H9 (cell line): Measurements from ENCODE around the gene GLP2R. TPM values are rescaled to one million over a fixed set of nuclear protein-coding genes. Genes with fewer than 3 reads are reported as not detected.

Experiments
- DNase-seq: peaks from one replicate; pipeline ENCODE4 v3.0.0-alpha.2; 2017
- H2AFZ ChIP-seq: one replicate; pipeline ENCODE4 v1.6.1; 2013; ENCODE audit warnings: mild to moderate bottlenecking, low read length, control low read depth, moderate library complexity
- H2AK5ac ChIP-seq: 2 replicates; pipeline ENCODE4 v1.6.1; 2013; ENCODE audit warnings: low read length, control low read depth, mixed read lengths; ENCODE audit not compliant: insufficient read length
- H2BK120ac ChIP-seq: one replicate; pipeline ENCODE4 v1.6.1; 2013; ENCODE audit warnings: low read depth, mild to moderate bottlenecking, low read length, control low read depth, inconsistent platforms; ENCODE audit not compliant: poor library complexity, severe bottlenecking
- H2BK12ac ChIP-seq: 2 replicates; pipeline ENCODE4 v1.6.1; 2013; ENCODE audit warnings: low read length, control low read depth, mixed read lengths, low read depth; ENCODE audit not compliant: insufficient read length
- H2BK15ac ChIP-seq: 2 replicates; pipeline ENCODE4 v1.6.1; 2013; ENCODE audit warnings: low read depth, low read length, control low read depth
- H2BK20ac ChIP-seq: one replicate; pipeline ENCODE4 v1.6.1; 2013; ENCODE audit warnings: low read depth, mild to moderate bottlenecking, low read length, control low read depth, inconsistent platforms; ENCODE audit not compliant: poor library complexity, severe bottlenecking
- H2BK5ac ChIP-seq: 2 replicates; pipeline ENCODE4 v1.6.1; 2013; ENCODE audit warnings: low read length, control low read depth, mixed read lengths; ENCODE audit not compliant: insufficient read length
- H3K14ac ChIP-seq: 2 replicates; pipeline ENCODE4 v1.6.1; 2013; ENCODE audit warnings: low read length, control low read depth; ENCODE audit not compliant: insufficient read depth
- H3K18ac ChIP-seq: 2 replicates; pipeline ENCODE4 v1.6.1; 2013; ENCODE audit warnings: low read depth, mild to moderate bottlenecking, mixed read lengths, low read length, control low read depth; ENCODE audit not compliant: insufficient read length
- H3K23ac ChIP-seq: 2 replicates; pipeline ENCODE4 v1.6.1; 2013; ENCODE audit warnings: low read length, control low read depth, mixed read lengths, low read depth; ENCODE audit not compliant: insufficient read length
- H3K23me2 ChIP-seq: 2 replicates; pipeline ENCODE4 v1.6.1; 2013; ENCODE audit warnings: low read depth, mild to moderate bottlenecking, mixed read lengths, low read length, control low read depth; ENCODE audit not compliant: insufficient read length, poor library complexity, severe bottlenecking
- H3K27ac ChIP-seq: 2 replicates; pipeline ENCODE4 v1.5.1; 2013; ENCODE audit warnings: low read length, control low read depth, mixed read lengths, low read depth; ENCODE audit not compliant: insufficient read length
- H3K27me3 ChIP-seq: 2 replicates; pipeline ENCODE4 v1.6.1; 2013; ENCODE audit warnings: low read length, control low read depth, inconsistent platforms; ENCODE audit not compliant: insufficient read depth
- H3K4ac ChIP-seq: 2 replicates; pipeline ENCODE4 v1.6.1; 2013; ENCODE audit warnings: low read depth, mild to moderate bottlenecking, control low read depth, inconsistent platforms, low read length, moderate library complexity
- H3K4me1 ChIP-seq: 2 replicates; pipeline ENCODE4 v1.6.1; 2013; ENCODE audit warnings: low read length, control low read depth, inconsistent platforms; ENCODE audit not compliant: insufficient read depth
- H3K4me2 ChIP-seq: 2 replicates; pipeline ENCODE4 v1.6.1; 2013; ENCODE audit warnings: low read length, control low read depth, mixed read lengths; ENCODE audit not compliant: insufficient read length, insufficient read depth
- H3K56ac ChIP-seq: 2 replicates; pipeline ENCODE4 v1.6.1; 2013; ENCODE audit warnings: low read depth, mild to moderate bottlenecking, mixed read lengths, low read length, control low read depth; ENCODE audit not compliant: insufficient read length
- H3K79me1 ChIP-seq: 2 replicates; pipeline ENCODE4 v1.6.1; 2013; ENCODE audit warnings: low read depth, mild to moderate bottlenecking, moderate library complexity, low read length, control low read depth, inconsistent platforms; ENCODE audit not compliant: insufficient read depth, poor library complexity, severe bottlenecking
- H3K79me2 ChIP-seq: 2 replicates; pipeline ENCODE4 v1.6.1; 2013; ENCODE audit warnings: low read length, control low read depth, inconsistent platforms; ENCODE audit not compliant: insufficient read depth
- H3K9ac ChIP-seq: 2 replicates; pipeline ENCODE4 v1.6.1; 2013; ENCODE audit warnings: low read length, control low read depth, mixed read lengths; ENCODE audit not compliant: insufficient read length; ENCODE audit errors: extremely low read depth
- H3K9me3 ChIP-seq: one replicate; pipeline ENCODE4 v1.6.1; 2013; ENCODE audit warnings: low read depth, low read length, inconsistent platforms; ENCODE audit not compliant: control insufficient read depth
- H3T11ph ChIP-seq: one replicate; pipeline ENCODE4 v1.6.1; 2013; ENCODE audit warnings: mild to moderate bottlenecking, low read length, control low read depth, inconsistent platforms
- H4K20me1 ChIP-seq: one replicate; pipeline ENCODE4 v1.6.1; 2013; ENCODE audit not compliant: control insufficient read depth, insufficient read length, insufficient read depth
- H4K5ac ChIP-seq: 2 replicates; pipeline ENCODE4 v1.6.1; 2013; ENCODE audit warnings: low read depth, mild to moderate bottlenecking, mixed read lengths, low read length, control low read depth; ENCODE audit not compliant: insufficient read length
- H4K8ac ChIP-seq: replicated peaks from 2 replicates; pipeline ENCODE4 v1.6.1; 2013; ENCODE audit warnings: low read length, control low read depth, mixed read lengths, low read depth; ENCODE audit not compliant: insufficient read length
- H4K91ac ChIP-seq: 2 replicates; pipeline ENCODE4 v1.6.1; 2013; ENCODE audit warnings: low read depth, mild to moderate bottlenecking, moderate library complexity, mixed read lengths, low read length, control low read depth; ENCODE audit not compliant: insufficient read length
- H3K27ac Mint-ChIP-seq, 3 experiments: 2 replicates in 2 of 3; 3 replicates in 1 of 3; pipeline ENCODE4 v1.8.0; 2020 to 2021; ENCODE audit warnings: mixed read lengths in 3 of 3, mild to moderate bottlenecking in 1 of 3, moderate library complexity in 1 of 3
- H3K27me3 Mint-ChIP-seq: 2 replicates; pipeline ENCODE4 v1.8.0; 2021; ENCODE audit warnings: low read depth, mild to moderate bottlenecking, moderate library complexity, mixed read lengths
- H3K36me3 Mint-ChIP-seq, 3 experiments: 2 replicates in 2 of 3; 3 replicates in 1 of 3; pipeline ENCODE4 v1.8.0; 2020 to 2021; ENCODE audit warnings: low read depth in 3 of 3, mixed read lengths in 3 of 3; ENCODE audit not compliant: insufficient read depth in 1 of 3
- H3K4me1 Mint-ChIP-seq, 2 experiments: 2 replicates each; pipeline ENCODE4 v1.8.0; 2020; ENCODE audit warnings: mixed read lengths in 2 of 2
- H3K4me3 Mint-ChIP-seq, 2 experiments: 2 replicates in 1 of 2; 3 replicates in 1 of 2; pipeline ENCODE4 v1.8.0; 2020 to 2021; ENCODE audit warnings: mild to moderate bottlenecking in 2 of 2, mixed read lengths in 2 of 2, moderate library complexity in 1 of 2
- H3K9me3 Mint-ChIP-seq, 2 experiments: 2 replicates in 1 of 2; 3 replicates in 1 of 2; pipeline ENCODE4 v1.8.0; 2020; ENCODE audit warnings: mild to moderate bottlenecking in 2 of 2, mixed read lengths in 2 of 2, moderate library complexity in 1 of 2
- WGBS: extraction: QIAGEN DNeasy Blood & Tissue Kit; methylation state at CpG from one replicate; pipeline ENCODE4 v1.1.7; 2013; ENCODE audit warnings: missing lambda C conversion rate, low lambda C conversion rate, mixed read lengths; ENCODE audit not compliant: insufficient read length; ENCODE audit errors: extremely low coverage; 5-methylcytosine and 5-hydroxymethylcytosine counted together
- total RNA-seq: library from RNA; stranded (reverse); gene quantifications from 2 replicates; pipeline ENCODE4 v1.2.1, GENCODE V29; 2021
- TF ChIP-seq, protein P1 (sequence below): fragments of 200-600 bp; sonication (generic); conservative IDR thresholded peaks from 3 replicates; pipeline ENCODE4 v1.8.0; 2021; ENCODE audit warnings: antibody characterized with exemption, mild to moderate bottlenecking

The GLP2R gene
- total RNA-seq, 1 experiment from 2014 or later, result not detected

DNA sequence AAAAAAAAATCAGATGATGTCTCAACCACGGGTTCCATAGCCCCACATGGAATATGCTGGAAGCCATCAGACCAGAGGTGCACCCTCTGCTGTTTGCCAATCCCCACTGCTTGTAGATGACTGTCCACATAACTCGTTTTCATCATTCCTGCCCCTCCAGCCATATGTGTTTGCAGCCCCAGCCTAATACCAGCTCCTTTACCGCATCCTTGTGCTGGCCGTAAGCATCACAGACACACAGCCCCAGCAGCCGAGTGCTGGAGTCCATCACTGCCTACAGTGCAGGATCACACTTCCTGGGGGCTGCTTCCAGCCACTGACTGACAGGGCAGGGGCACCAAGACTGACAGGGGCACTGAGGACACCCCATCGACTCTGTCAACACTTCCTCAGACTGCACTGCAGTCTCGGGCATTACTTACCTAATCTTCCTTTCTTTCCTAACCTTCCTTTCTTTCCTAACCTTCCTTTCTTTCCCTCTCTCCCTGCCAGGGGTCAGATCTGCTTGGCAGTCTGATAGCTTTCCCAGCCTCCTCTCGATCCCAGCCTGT lies 74.4 kb downstream of the GLP2R start:
- Histone ChIP-seq H3K23ac (no peak overlapping the region), H2BK20ac (no peak overlapping the region), H4K8ac (no peak overlapping the region), H3K4me1 (no peaks in the 10 kb centered on the region), H3K9ac (no peak overlapping the region), H4K20me1 (no peaks in the 10 kb centered on the region), H2AK5ac (no peak overlapping the region), H4K5ac (no peak overlapping the region), H3K27ac (no peak overlapping the region), H3K56ac (no peak overlapping the region), H2BK15ac (no peak overlapping the region), H3K79me2 (no peaks in the 10 kb centered on the region), H2AFZ (no peak overlapping the region), H2BK120ac (no peak overlapping the region), H4K91ac (no peak overlapping the region), H3K79me1 (no peaks in the 10 kb centered on the region), H3T11ph (no peak overlapping the region), H3K18ac (no peak overlapping the region), H2BK12ac (no peak overlapping the region), H3K9me3 (no peaks in the 10 kb centered on the region), H3K4me2 (no peak overlapping the region), H2BK5ac (no peak overlapping the region), H3K23me2 (no peaks in the 10 kb centered on the region), H3K4ac (no peak overlapping the region), H3K14ac (no peak overlapping the region; the same call in 1 of the 2 replicates), H3K27me3 (no peaks in the 10 kb centered on the region; the same call in 1 of the 2 replicates)
- no peaks in the 10 kb centered on the region for H3K9me3 Mint-ChIP-seq
- H3K27ac Mint-ChIP-seq, result peak overlapping the region in 1 of 3 experiments; percentile 68; a peak in 3 of 7 replicates
- H3K4me3 Mint-ChIP-seq, result no peak overlapping the region
- no peaks in the 10 kb centered on the region for H3K36me3 Mint-ChIP-seq
- no peak for DNase-seq
- H3K4me1 Mint-ChIP-seq, result peaks cover 5 to 29% of the 10 kb centered on the region in 2 experiments; a peak in 3 of 4 replicates
- no CpG with 5 or more reads among the region's 8 CpGs for WGBS
- TF ChIP-seq, protein P1, sequence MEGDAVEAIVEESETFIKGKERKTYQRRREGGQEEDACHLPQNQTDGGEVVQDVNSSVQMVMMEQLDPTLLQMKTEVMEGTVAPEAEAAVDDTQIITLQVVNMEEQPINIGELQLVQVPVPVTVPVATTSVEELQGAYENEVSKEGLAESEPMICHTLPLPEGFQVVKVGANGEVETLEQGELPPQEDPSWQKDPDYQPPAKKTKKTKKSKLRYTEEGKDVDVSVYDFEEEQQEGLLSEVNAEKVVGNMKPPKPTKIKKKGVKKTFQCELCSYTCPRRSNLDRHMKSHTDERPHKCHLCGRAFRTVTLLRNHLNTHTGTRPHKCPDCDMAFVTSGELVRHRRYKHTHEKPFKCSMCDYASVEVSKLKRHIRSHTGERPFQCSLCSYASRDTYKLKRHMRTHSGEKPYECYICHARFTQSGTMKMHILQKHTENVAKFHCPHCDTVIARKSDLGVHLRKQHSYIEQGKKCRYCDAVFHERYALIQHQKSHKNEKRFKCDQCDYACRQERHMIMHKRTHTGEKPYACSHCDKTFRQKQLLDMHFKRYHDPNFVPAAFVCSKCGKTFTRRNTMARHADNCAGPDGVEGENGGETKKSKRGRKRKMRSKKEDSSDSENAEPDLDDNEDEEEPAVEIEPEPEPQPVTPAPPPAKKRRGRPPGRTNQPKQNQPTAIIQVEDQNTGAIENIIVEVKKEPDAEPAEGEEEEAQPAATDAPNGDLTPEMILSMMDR, result no peak
- peaks cover 3% of the 10 kb centered on the region for H3K27me3 Mint-ChIP-seq
